Measurements from ENCODE around the gene HGD. TPM values are rescaled to one million over a fixed set of nuclear protein-coding genes. Genes with fewer than 3 reads are reported as not detected.

HGD gene
- total RNA-seq, 1 donor = under 0.01 TPM

DNA sequence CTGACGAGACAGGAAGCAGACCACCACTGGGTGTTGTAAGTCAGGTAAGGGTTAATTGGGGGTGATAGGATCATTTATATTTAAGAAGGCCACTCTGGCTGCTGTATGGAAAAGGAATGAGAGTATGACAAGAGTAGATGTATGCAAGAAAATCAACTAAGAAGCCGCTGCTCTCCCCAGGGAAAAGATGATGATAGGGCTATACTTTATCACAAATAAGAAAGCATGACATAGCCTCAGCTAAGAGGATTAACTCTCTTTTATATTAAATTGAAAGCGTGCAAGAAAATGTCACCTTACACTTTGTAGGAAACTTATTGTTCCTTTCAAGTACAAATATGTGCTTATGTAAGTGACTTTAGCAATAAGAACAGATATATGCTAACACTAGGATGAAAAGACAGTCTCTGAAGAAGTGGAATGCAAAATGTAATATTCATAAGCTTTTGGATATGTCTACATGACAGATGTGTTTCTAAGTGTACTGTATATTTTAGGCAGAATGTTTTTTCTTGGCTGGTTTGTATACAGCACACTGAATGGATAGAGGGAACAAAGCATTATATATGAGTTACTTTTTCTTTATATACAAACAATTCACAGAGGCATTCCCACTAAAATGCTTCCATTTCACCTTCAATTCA is 94.6 kb downstream of the HGD start:
- no peaks in the 10 kb centered on the region for H3K4me1 ChIP-seq (ENCODE audit: insufficient read depth, low read length)
- TF ChIP-seq, protein P1, sequence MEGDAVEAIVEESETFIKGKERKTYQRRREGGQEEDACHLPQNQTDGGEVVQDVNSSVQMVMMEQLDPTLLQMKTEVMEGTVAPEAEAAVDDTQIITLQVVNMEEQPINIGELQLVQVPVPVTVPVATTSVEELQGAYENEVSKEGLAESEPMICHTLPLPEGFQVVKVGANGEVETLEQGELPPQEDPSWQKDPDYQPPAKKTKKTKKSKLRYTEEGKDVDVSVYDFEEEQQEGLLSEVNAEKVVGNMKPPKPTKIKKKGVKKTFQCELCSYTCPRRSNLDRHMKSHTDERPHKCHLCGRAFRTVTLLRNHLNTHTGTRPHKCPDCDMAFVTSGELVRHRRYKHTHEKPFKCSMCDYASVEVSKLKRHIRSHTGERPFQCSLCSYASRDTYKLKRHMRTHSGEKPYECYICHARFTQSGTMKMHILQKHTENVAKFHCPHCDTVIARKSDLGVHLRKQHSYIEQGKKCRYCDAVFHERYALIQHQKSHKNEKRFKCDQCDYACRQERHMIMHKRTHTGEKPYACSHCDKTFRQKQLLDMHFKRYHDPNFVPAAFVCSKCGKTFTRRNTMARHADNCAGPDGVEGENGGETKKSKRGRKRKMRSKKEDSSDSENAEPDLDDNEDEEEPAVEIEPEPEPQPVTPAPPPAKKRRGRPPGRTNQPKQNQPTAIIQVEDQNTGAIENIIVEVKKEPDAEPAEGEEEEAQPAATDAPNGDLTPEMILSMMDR (IDR thresholded peaks at IDR 0.05; ENCODE audit: extremely low read depth, low read depth, low read length) = no peak
- no peak overlapping the region for H3K4me3 ChIP-seq (ENCODE audit: insufficient read depth, low read length)
- no peak overlapping the region for H3K27ac ChIP-seq (ENCODE audit: low read depth, low read length)
- no peak for DNase-seq (ENCODE audit: insufficient read length, low spot score, missing footprints)
- no peaks in the 10 kb centered on the region for H3K9me3 ChIP-seq (ENCODE audit: low read depth, low read length)
- no peak overlapping the region for H2AFZ ChIP-seq (ENCODE audit: low read length)
- H3K4me2 ChIP-seq (ENCODE audit: insufficient read depth, low read length) = no peak overlapping the region
- H3K36me3 ChIP-seq (ENCODE audit: insufficient read depth, low read length) = no peaks in the 10 kb centered on the region
- peaks cover 3% of the 10 kb centered on the region for H3K27me3 ChIP-seq (ENCODE audit: insufficient read depth, low read length)
- H3K79me2 ChIP-seq (ENCODE audit: insufficient read depth, low read length) = no peaks in the 10 kb centered on the region
- H4K20me1 ChIP-seq (ENCODE audit: insufficient read depth, low read length) = no peaks in the 10 kb centered on the region

Small RNAs within 50 kb of the gene (small RNA-seq; reads per million reads assigned to genes)
- gene MTCO1P29 (not detected), gene MTCO2P29 (not detected)

Other genes starting within 250 kb of the HGD start
- gene FSTL1, start 231.2 kb downstream of the HGD start, total RNA-seq = 1,825 and 2,074 TPM in 2 replicates
- 38.4 and 40.7 TPM in 2 replicates for gene NDUFB4, start 85.9 kb downstream of the HGD start, total RNA-seq
- 13.3 and 15.2 TPM in 2 replicates for gene RABL3, start 60.3 kb upstream of the HGD start, total RNA-seq
- gene GTF2E1, start 60.5 kb upstream of the HGD start, total RNA-seq = 13.0 and 14.4 TPM in 2 replicates
- not detected in 2 replicates for gene STXBP5L, start 226.0 kb upstream of the HGD start, total RNA-seq